Hepatocyte (in vitro differentiated cells): ENCODE data around the gene MAPK8IP3.

Source experiments
- EZH2 ChIP-seq: fragments of 200-600 bp; sonication (generic); IDR thresholded peaks from 2 replicates; pipeline ENCODE4 v1.6.1; 2016; ENCODE audit warnings: antibody characterized with exemption, mild to moderate bottlenecking, borderline replicate concordance
- EZH2phosphoT487 ChIP-seq: fragments of 200-600 bp; sonication (generic); IDR thresholded peaks from one replicate; pipeline ENCODE4 v1.6.1; 2018; ENCODE audit warnings: antibody characterized with exemption, mild to moderate bottlenecking, low read depth, moderate library complexity; ENCODE audit not compliant: unreplicated experiment, severe bottlenecking
- TF ChIP-seq, protein P1 (sequence below): fragments of 200-600 bp; sonication (generic); IDR thresholded peaks from 2 replicates; pipeline ENCODE4 v1.5.1; 2016; ENCODE audit warnings: antibody characterized with exemption, mild to moderate bottlenecking; ENCODE audit not compliant: poor library complexity

DNA sequence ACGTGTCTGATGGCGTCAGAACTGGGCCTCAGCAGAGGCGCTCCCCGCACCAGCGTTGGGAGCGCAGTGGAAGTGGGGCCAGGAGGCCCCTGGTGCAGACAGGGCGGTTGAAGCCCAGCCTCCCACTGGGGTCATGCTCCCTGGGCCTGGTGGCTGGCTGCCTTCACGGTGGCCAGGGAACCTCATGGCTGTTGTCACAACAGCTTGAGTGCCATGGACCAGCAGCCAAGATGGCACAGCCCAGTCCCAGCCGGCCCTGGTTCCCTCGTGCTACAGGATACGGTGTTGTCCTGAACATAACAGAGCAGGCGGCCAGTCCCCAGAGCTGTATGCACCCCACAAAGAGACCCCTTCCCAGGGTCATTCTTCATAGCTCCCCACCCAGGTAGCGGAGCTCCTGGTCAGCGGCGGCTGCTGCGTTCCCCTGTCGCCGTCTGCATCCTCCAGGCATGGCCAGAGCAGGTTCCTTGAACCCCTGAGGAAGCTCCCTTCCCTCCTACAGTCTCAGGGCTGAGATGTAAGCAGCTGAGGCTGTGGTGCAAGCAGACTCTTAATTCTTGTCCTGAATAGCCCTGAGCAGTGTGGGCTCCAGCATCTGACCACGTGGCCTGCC lies 35.7 kb downstream of the MAPK8IP3 start:
- TF ChIP-seq, protein P1, sequence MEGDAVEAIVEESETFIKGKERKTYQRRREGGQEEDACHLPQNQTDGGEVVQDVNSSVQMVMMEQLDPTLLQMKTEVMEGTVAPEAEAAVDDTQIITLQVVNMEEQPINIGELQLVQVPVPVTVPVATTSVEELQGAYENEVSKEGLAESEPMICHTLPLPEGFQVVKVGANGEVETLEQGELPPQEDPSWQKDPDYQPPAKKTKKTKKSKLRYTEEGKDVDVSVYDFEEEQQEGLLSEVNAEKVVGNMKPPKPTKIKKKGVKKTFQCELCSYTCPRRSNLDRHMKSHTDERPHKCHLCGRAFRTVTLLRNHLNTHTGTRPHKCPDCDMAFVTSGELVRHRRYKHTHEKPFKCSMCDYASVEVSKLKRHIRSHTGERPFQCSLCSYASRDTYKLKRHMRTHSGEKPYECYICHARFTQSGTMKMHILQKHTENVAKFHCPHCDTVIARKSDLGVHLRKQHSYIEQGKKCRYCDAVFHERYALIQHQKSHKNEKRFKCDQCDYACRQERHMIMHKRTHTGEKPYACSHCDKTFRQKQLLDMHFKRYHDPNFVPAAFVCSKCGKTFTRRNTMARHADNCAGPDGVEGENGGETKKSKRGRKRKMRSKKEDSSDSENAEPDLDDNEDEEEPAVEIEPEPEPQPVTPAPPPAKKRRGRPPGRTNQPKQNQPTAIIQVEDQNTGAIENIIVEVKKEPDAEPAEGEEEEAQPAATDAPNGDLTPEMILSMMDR: no peak
- TF ChIP-seq EZH2 (no peak), EZH2phosphoT487 (no peak)
